ENCODE measurements around the gene LDB2. TPM values are rescaled to one million over a fixed set of nuclear protein-coding genes. Genes with fewer than 3 reads are reported as not detected.

Gene LDB2
- total RNA-seq, 4 donors from 2014 or later, result 7.0 to 26.4 (median 18.1) TPM

DNA sequence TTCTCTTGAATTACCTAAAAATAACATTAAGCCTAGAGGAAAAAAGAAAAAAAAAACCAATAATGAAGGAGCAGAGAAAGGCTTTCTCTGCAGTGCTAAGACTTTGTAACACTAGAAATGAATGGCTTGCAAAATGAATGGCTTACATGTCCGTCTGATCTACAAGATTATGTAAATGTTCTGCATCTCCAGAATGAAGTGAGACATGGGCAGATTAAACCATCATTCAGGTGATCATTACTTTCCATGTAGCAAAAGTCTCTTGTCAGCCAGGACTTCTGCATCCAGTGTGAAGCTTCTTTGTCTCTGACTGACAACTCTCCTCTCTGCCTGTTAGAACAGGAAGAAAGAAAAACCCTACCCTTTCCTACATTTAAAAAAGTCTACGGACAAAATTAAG, 304.3 kb downstream of the LDB2 start:
- in situ Hi-C loops (cut with MboI; ENCODE audit: low sequenced_read_pairs in 4 of 4), result no loop called here
- no peak for ATAC-seq
- Histone ChIP-seq H3K27me3 (no peaks in the 10 kb centered on the region), H3K36me3 (no peaks in the 10 kb centered on the region), H3K27ac (no peak overlapping the region), H3K9me3 (no peaks in the 10 kb centered on the region), H3K4me3 (no peak overlapping the region), H3K4me1 (no peaks in the 10 kb centered on the region)
- intact Hi-C loops (cut with DNase I; ENCODE audit: low total_unique reads), result no loop called here
- no peak for TF ChIP-seq POLR2A (IDR thresholded peaks at IDR 0.05)
- TF ChIP-seq, protein P1, sequence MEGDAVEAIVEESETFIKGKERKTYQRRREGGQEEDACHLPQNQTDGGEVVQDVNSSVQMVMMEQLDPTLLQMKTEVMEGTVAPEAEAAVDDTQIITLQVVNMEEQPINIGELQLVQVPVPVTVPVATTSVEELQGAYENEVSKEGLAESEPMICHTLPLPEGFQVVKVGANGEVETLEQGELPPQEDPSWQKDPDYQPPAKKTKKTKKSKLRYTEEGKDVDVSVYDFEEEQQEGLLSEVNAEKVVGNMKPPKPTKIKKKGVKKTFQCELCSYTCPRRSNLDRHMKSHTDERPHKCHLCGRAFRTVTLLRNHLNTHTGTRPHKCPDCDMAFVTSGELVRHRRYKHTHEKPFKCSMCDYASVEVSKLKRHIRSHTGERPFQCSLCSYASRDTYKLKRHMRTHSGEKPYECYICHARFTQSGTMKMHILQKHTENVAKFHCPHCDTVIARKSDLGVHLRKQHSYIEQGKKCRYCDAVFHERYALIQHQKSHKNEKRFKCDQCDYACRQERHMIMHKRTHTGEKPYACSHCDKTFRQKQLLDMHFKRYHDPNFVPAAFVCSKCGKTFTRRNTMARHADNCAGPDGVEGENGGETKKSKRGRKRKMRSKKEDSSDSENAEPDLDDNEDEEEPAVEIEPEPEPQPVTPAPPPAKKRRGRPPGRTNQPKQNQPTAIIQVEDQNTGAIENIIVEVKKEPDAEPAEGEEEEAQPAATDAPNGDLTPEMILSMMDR (IDR thresholded peaks at IDR 0.05 in 4 of 5, conservative IDR thresholded peaks at IDR 0.05 in 1 of 5), result no peak
- no peak for DNase-seq

DNA sequence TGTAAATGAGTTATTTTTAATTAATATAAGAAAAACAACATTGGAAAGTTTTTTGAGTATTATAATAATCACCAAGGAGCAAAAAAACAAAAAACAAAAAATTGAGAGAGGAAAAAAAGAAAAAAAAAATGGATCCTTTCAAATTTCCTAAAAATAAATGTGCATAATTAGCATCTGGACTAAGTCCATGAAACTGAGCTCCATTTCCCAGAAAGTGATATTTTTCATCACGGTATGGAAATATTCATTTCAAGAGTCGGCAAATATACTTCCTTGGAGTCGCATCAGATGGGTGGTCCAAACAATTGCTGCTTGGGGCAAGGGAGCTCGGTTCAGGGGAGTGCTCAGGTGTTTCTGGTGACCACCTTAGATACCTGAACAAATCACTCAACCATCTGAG, 305.1 kb downstream of the LDB2 start:
- Histone ChIP-seq H3K27me3 (no peaks in the 10 kb centered on the region), H3K36me3 (no peaks in the 10 kb centered on the region), H3K27ac (no peak overlapping the region), H3K4me3 (no peak overlapping the region), H3K4me1 (no peaks in the 10 kb centered on the region), H3K9me3 (no peaks in the 10 kb centered on the region)
- TF ChIP-seq POLR2A (IDR thresholded peaks at IDR 0.05), result no peak
- TF ChIP-seq, protein P1 (IDR thresholded peaks at IDR 0.05 in 4 of 5, conservative IDR thresholded peaks at IDR 0.05 in 1 of 5), result no peak
- intact Hi-C loops (cut with DNase I; ENCODE audit: low total_unique reads), result no loop called here
- DNase-seq (no peak), ATAC-seq (no peak)
- in situ Hi-C loops (cut with MboI; ENCODE audit: low sequenced_read_pairs in 4 of 4), result no loop called here

DNA sequence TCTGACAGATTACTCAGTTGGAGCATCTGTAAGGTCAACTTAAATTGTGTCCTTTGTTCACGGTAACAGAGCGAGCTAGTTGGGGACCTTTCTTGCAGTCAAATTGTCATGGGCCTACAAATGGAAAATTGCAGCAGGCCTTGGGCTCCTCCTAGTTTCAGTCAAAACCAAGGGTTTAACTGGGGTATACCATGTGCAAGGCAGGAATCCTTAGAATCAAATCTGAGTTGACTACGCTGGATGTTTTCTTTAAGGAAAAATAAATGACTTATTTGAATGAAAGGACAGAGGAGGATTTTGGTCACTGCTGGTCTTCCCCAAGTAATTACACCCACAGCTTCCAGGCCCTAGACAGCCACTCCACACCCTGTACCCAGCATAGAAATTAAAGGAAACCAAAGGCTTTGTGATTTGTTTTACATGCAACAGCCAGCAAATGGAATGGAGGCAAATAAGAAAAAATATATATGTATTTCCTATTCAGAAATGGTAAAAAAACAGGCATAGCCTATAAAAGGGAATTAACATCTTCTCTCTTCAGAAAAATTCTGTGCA, 307.1 kb downstream of the LDB2 start:
- in situ Hi-C loops (cut with MboI; ENCODE audit: low sequenced_read_pairs in 4 of 4) (no loop called here), intact Hi-C loops (cut with DNase I; ENCODE audit: low total_unique reads) (no loop called here)
- Histone ChIP-seq H3K4me3 (no peak overlapping the region), H3K4me1 (no peaks in the 10 kb centered on the region), H3K9me3 (no peaks in the 10 kb centered on the region), H3K36me3 (no peaks in the 10 kb centered on the region), H3K27me3 (no peaks in the 10 kb centered on the region), H3K27ac (no peak overlapping the region)
- ATAC-seq, result no peak
- TF ChIP-seq, protein P1 (IDR thresholded peaks at IDR 0.05 in 4 of 5, conservative IDR thresholded peaks at IDR 0.05 in 1 of 5), result no peak
- no peak for TF ChIP-seq POLR2A (IDR thresholded peaks at IDR 0.05)
- DNase-seq, result no peak

DNA sequence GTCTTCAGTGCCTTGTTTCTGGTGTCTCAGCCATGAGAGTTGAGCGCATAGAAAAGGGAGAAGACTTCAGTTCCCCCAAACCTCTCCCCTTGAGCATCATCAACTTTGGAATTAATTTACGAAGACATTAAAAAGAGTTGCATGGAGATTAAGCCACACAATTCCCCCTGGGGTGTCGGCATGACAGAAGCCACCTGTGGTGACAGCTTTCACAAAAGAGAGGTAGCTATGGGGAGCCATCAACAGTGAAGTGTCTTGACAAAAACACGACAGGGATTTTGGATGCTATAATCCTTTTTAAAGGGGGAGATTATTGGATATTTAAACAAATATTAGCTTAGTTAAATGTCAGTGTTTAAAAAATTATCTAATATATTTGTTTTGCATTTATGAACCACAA, 307.6 kb downstream of the LDB2 start:
- H3K36me3 ChIP-seq, result no peaks in the 10 kb centered on the region
- in situ Hi-C loops (cut with MboI; ENCODE audit: low sequenced_read_pairs in 4 of 4) (no loop called here), intact Hi-C loops (cut with DNase I; ENCODE audit: low total_unique reads) (no loop called here)
- DNase-seq (no peak), ATAC-seq (no peak)
- H3K27me3 ChIP-seq, result no peaks in the 10 kb centered on the region
- H3K4me3 ChIP-seq, result no peak overlapping the region
- TF ChIP-seq POLR2A (IDR thresholded peaks at IDR 0.05), result no peak
- TF ChIP-seq, protein P1 (IDR thresholded peaks at IDR 0.05 in 4 of 5, conservative IDR thresholded peaks at IDR 0.05 in 1 of 5), result no peak
- no peak overlapping the region for H3K27ac ChIP-seq
- no peaks in the 10 kb centered on the region for H3K4me1 ChIP-seq
- H3K9me3 ChIP-seq, result no peaks in the 10 kb centered on the region

DNA sequence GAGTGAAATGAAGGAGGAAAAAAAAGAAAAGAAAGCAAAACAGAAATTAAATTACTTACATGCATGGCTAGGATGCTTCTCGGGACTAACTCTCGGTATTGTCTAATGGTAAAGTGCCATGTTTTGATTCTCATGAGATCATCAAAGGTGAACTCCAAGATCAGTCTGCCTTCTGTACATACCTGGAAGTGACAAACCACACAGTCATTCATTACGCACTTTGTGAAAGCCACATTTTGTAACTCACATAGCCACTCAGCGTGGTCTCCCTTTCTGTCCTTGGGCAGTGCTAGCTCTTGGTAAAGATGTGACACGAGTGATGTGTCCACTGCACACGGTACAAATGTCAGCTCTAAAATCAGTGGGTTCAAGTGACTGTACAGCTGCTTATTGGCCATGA, 309.8 kb downstream of the LDB2 start:
- Histone ChIP-seq H3K27ac (no peak overlapping the region), H3K4me1 (no peaks in the 10 kb centered on the region), H3K9me3 (no peaks in the 10 kb centered on the region), H3K27me3 (no peaks in the 10 kb centered on the region), H3K4me3 (no peak overlapping the region), H3K36me3 (no peaks in the 10 kb centered on the region)
- DNase-seq (no peak), ATAC-seq (no peak)
- intact Hi-C loops (cut with DNase I; ENCODE audit: low total_unique reads) (no loop called here), in situ Hi-C loops (cut with MboI; ENCODE audit: low sequenced_read_pairs in 4 of 4) (no loop called here)
- TF ChIP-seq, protein P1 (IDR thresholded peaks at IDR 0.05 in 4 of 5, conservative IDR thresholded peaks at IDR 0.05 in 1 of 5), result no peak
- TF ChIP-seq POLR2A (IDR thresholded peaks at IDR 0.05), result no peak
